Measurements from ENCODE around the gene MED27.

Gene MED27

DNA sequence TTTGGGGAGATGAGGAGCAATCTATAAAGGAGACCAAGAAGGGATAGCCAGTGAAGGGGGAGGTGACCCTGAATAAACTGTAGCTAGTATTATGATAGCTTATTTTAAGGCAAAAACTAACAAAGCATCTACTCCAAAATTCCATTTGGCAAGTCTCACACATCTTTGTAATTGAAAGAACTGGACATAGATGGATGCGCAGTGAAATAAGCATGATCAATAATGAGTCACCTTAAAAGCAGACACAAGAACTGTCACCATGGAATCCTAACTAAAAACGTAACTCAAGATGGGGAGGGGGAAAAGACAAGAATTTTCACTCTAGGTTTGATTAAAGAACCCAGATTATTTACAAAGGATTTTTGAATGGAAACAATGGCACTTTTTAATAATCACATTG, 164.5 kb downstream of the MED27 start:
- FAIRE-seq: no peak

DNA sequence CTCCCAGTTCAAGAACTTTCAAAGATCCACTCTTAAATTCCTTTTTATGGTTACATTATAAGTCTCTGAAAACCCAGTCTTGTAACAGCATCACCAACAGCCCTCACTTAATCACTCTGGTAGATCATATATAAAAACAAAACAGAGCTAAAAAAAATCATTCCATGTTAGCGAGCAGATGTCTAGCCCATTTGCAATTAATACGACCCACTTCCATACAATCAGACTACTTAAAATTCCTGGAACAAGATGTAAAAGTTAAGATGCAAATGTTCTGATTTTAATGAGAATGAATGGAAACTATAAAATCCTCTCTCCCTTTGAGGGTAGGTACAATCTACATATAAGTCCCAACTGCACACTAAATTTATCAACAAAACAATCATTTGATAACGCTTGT, 167.0 kb downstream of the MED27 start:
- no peak for FAIRE-seq

DNA sequence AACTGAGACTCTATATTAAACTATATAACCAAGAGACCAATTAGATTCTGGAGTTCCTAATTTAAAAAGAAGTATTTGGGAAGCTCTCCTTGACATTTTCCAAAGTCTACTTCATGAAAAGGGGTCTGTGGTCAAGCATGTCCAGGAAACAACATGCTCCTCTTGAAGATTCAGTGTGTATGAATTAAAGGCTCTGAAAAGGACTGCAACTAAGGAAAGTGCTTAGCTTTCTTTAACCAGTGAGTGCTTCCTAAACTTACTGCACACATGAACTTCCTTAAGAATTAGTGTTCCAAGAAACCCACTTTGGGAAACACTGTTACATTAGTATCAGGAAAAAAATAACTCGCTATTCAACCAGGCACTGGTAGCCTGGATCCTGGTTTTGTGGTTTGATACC, 167.6 kb downstream of the MED27 start:
- no peak for FAIRE-seq

DNA sequence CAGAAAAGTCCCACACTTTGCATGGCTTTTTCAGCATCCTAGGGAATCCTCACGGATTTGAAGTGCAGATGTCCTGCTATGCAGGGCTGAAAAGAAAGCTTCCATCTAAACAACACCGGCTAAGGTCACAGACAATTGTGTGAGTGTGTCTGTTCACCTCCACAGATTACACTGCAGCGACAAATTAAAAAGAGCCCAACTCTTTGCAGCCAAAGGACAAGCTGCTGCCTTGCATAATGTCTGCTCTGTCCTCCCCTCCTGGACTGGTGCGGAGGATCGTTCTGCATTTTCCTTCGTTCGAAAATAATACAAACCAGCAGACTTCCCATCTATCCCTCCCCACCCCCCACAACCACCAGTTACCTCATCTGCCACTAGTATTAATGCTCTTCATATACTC, 169.1 kb downstream of the MED27 start:
- no peak for FAIRE-seq

DNA sequence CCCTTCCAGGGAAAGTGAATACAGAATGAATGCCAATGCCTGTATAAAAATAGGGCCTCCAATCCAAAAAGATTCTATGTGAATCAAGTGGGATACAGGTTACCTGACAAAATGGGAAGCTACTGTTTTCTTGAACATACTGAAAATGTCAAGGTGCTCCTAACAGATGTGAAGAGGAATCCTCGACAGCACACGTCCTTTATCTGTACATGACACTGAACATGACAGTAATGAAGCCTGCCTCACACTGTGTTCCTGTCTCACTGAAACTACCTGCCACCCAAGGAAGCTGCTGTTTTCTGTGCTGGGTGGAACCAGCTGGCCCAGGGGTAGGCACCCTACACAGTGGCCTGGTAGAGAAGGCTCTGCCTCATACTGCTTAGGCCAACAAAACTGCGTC, 174.5 kb downstream of the MED27 start:
- FAIRE-seq: no peak

DNA sequence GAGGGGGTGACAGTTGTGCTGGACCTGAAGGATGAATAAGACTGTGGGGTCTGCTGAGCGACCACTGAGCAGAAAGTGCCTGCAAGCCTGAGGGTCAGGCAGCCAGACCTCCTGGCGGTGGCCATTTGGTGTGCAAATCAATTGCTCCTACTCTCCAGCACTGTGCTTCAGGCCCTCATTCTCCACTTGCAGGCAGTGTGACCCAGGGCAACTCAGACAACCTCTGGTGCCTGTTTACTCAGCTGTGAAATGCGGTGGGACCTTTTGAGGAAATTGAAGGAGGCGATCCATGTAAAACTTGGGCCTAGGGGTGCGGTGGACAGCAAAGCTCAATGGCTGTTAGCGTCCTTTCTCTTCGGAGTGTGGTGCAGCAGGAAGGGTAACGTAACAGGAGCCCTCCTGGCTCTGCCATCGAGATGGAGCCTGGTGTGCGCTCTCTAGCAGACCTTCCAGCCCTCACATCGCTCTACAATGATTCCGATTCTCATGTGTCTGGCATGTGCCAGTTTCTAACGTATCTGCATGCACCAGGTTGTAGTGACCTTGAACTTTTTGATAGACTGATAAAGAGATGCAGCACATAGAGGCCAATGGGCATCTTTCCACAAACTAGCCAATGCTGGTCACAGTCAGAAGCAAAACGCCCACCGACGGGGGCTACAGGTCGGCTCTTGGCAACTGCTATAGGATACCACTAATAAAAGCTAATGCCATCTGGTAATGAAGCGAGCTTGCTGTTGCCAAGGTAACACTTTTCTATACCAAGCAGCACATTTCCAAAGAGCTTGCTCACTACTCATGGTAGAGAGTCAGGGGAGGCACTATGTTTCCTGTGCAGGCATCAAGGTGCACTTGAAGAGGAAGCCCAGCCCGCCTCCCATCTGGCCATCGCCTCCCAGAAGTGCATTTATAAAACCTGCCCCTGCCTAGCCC, 180.1 kb downstream of the MED27 start:
- no peak for FAIRE-seq

DNA sequence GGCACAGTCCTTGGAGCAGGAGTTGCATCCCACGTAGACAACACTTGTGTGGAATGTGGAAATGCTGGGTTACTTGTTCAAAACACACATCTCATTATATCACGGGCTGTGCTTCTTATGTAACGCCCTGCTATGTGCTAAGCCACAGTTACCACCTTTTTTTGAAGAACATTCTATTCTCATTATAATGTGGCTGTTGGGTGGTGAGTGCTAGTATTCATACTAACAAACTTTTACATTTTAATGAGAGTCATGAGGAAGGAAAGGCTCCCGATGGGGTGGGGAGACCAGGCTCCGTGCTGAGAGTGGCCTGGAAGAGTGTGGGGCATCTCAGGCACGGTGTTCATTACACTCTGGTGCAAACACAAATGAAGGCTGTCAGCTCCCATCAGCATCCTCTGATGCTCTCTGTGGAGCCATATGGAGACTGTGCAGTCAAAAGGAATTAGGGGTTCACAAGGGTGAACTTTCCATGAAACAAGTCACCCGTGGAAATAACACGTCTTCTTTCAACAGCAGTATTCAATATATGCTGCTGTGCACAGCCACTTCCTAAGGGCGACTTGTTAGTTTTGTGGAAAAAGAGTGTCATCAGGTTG, 186.7 kb downstream of the MED27 start:
- no peak for FAIRE-seq

DNA sequence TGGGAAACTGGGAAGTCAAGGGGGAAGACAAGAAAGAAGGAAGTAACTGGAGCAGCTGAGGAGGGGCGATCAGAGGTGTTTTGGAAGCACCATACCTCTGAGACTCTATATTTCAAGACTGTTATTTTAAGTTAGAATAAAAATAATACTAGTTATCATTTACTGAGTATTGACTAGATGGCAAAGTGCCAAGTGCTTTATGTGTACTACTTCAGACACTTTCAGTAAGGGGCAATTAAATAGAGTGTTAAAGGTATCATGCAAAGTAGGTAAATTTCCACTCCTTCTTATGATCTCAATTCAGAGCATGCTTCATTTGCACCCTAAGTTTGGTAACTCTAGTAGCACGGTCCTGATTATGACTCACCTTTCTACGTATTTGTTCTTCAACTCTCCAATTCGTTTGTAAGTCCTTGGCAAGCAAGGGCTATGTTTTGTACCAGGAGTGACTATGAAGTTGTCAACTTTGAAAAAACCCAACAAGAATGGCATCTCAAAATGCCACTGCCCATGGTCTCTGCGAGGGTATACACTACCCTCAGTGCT, 187.4 kb downstream of the MED27 start:
- FAIRE-seq: no peak

DNA sequence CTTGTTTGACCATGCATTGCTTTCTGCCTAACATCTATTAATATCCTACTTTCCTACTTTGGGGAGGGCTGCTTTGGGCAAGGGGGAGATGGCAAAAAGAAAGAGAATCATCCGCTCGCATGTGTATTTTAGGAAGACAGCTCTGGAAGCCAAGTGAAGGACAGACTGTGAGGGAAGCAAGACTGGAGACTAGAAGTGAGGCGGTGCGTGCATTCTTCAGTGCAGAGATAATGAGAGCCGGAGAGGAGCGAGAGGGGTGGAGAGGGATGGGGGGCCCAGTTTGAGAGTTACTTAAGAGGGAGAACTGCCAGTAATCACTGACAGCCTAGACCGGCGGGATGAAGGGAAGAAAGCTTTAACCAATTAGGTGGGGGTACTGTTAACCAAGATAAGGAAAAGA, 188.1 kb downstream of the MED27 start:
- FAIRE-seq: no peak

DNA sequence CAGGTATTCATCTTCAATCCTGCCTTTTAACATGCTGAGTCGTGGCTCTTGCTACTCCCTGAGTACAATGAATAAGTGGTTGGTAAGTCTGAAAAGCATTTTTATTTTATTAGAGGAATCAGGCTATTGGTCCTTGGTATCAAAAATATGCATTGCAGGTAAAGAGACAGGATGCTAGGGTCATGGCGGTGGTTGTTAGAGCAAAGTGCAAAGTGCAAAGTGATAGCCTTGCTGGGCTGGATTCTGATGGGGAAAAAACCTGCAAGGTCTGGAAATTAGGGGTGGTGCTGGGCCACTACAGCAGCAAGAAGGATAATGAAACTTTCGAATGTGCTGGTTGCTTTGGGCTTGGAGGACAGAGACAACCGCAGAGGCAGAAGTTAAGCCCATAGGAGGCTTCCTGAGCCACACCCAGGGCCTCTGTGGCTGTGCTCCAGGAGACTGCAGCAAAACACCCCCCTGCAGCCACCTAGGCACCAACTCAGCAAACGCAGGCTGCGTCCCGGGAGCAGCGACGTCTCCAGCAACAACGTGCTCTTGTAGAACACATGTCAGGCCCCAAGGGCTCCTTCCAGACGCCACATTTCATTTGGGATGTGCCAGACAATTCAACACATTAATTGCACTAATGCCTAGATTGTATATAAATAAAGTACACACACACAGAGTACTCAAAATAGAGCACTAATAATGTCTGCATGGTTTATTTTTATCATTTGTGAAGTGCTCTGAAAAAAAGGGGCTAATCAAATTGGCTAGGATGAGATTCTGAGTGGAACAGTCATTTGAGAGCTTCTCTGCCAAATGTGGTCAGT, 190.0 kb downstream of the MED27 start:
- FAIRE-seq: no peak

DNA sequence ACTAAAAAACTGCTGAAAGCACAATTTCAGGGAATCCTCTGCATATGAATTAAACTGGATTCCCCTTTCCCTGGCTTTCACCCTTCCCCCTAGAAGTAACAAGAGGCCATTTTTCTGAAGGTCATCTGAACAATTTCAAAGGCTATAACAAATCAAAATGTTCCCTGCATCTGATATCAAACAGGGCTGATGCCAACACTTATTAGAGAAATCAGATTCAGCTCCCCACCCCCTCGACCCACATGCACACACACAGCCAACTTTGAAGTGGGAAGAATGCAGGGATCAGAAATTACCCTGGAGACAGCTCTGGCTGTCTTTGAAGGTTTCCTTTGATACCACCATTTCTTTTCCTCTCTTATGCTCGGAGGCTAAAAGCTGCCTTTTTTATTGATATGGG, 190.7 kb downstream of the MED27 start:
- no peak for FAIRE-seq

DNA sequence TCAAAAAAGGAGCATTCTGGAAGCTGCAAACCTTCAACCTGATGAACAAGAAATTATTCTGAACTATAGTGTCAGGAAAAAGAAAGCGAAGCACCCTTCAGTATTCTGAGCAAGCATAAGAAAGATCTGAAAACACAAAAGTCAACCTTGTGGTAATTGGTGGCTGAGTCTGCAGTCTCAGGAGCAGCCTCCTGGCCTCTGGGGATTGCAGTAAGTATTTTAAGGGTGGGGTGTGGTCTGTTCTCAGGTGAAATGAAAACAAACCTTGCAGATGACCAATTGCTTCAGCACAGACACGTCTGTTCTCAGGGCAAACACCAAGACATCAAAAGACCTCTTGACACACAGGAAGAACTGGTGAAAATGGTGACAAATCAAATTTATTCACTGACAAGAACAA, 192.0 kb downstream of the MED27 start:
- no peak for FAIRE-seq

DNA sequence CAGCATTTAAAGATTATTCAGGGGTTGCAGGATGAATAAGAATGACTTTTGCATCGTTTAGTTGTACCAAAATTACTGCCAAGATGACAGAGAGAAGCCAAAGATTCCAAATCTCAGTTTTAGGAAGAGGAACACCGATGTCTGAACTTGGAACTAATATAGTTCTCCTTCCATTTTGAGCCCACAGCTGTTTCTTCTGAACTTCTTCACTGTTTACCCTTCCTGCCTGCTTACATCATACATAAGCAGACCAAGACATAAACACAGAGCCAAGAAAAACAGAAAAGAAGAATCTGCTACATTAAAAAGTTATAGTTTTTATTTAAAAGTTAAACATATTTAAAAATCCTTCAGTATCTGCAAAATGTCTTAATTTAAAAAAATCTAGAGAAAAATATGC, 192.8 kb downstream of the MED27 start:
- no peak for FAIRE-seq

DNA sequence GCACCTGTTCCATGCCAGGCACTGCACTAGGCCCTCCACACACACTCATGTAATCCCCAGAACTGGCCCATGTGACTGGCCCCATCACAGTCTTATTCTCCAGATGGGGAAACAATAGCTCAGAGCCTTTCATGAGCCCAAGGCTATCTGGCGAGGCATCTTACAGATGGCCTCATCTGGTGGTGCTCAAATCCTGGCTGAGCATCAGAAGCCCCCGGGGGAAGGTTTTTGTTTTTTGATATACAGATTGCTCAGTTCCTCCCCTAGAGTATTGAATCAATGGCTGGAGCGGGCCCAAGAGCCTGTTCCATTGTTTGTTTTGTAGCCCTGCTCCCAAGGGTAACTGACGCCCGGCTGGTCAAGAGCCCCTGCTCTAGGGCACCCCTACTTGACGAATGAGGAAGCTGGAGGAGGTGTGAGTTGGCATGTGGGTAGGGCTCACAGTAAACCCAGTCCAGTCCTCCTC, 194.5 kb downstream of the MED27 start:
- FAIRE-seq: no peak

DNA sequence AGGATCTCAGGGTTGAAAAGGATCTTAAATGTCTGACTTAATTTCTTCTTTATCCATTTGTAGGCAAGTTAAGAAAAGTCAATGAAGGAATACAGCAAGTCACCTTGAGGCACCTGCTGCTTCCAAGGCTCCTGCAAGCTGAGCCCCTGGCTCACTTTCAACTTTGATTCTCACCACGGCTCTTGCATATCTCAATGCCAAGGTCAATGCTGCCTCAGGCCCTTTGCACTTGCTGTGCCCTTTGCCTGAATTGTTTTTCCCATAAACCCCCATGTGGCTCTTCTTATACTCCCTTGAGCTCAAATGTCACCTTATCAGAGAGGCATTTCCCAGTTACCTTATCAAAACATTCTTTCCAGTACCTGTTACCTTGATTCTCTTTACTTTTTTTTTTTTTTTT, 195.4 kb downstream of the MED27 start:
- FAIRE-seq: no peak

DNA sequence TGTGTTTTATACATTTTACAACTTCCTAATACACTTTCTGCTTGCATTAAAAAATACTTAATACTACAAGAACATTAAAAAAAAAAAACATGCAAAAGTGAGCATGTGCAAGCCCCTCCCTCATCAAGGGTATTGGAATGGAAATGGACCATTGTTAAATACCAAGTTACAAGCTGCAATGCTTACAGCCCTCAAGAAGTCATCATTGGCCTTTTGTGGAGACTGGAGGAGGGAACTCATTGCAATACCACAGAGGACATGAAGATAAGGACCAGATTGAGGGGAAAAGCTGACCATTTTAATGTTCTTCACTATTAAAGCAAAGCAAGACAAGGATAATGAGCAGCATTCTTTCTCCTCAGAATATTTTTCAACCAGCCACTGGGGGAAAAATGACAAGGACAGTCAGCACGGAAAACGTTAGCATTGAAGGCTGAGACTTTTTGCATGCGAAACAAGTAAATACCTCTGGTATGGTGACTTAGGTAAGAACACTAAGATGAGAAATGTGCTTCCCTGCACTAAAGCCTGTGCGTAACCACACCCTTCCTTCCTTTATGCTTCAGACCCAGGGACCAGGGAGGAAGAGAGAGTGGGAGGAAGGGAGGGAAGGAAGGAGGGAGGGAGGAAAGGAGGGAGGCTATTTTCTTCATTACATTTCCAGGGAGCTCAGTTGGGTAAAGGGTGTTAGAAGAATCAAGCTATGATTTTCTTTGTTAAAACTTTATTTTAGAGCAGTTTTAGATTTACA, 198.7 kb downstream of the MED27 start:
- FAIRE-seq: no peak

DNA sequence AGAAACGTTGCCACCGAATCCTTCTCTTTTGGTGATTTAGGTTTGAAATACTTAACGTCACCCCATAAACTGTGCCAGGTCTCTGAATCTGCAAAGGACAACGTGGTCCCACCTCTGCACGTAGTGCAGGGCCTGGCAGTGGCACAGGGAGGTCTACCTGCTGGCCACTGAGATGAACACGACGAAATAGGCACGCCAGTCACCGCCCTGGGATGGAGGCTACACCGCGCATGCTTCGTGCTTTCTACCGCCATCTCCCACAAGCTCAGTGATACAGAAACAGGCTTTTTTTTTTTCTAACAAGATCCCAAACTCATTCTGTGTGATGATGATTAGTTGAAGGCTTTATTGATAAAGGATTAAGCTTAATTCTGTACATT, 199.8 kb downstream of the MED27 start:
- FAIRE-seq: no peak

DNA sequence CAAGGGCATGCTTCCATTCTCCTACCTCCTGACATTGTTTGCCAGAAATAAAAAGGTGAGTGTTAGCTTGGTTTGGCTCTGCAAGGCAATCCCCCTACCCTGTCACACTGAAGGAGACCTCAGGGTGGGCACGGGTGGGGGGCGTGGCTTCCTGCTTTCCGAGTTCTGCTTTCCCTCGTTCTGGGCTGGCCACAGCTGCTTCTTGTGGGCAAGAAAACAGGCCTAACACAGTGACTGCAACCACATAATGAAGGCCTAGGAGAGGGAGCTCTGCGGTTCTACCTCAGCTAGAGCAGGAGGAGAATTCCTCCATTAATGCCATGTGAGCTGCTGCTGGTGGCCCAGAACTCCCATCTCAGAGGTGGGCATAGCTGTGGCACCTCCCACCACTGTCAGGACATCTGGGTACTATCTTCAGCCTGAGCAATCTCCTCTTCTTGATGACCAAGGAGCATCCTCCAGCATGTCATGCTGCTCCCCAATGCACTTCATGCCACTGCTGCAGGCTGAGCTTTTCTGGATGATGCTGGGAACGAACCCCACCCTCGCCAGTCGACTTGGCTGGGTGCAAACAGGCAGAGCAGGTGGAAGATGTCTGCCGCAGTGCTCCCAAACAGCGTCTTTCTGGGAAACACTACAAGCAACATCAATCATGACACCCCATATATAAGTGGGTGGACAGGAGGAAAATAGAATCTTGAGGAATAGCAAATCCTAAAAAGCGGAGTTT, 200.3 kb downstream of the MED27 start:
- FAIRE-seq: no peak

DNA sequence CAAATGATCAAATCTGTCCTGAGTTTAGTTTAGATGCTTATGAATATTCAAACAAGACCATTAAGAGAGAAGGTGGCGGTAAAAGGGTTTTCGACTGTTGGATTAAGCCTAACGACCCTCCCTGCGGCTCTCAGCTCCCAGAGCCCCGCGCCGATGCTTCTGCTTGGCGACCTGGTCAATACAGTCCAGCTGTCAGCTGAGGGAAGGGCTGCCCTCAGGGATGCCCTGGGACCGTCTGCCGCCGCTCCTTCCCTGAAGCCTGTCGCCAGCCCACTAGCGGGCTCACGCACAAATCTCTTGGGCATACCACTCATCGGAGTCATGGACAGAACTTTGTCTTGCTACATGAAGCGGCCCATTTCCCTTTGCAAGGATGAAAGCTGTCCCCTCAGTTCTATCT, 203.2 kb downstream of the MED27 start:
- FAIRE-seq: no peak

DNA sequence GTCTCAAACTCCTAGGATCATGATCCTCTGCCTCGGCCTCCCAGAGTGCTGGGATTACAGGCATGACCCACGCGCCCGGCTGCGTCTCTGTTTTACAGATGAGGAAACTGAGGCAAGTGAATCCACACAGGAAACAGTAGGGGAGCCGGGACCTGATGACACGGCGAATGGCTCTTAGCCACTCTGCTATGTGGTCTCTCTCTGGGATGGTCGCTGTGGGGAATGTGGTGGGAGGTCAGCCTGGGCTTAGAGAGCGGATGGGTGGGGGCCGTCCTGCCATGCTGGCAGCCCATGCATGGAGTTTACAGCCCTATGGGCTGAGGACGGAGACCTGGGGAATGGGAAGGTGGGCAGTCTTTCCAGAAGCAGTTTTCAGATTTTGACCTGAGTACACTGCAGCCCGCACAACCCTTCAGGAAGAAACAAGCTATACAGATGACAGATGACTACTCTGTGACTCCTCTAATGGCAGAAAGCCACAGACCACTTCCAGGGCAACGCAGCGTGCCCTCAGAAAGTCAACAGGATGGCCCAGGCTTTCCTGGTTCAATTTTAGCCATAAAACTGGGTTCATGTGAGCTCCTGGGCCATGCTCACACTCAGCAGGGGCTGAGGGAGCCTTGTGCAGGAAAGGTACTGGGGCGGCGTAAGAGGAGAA, 203.7 kb downstream of the MED27 start:
- no peak for FAIRE-seq

DNA sequence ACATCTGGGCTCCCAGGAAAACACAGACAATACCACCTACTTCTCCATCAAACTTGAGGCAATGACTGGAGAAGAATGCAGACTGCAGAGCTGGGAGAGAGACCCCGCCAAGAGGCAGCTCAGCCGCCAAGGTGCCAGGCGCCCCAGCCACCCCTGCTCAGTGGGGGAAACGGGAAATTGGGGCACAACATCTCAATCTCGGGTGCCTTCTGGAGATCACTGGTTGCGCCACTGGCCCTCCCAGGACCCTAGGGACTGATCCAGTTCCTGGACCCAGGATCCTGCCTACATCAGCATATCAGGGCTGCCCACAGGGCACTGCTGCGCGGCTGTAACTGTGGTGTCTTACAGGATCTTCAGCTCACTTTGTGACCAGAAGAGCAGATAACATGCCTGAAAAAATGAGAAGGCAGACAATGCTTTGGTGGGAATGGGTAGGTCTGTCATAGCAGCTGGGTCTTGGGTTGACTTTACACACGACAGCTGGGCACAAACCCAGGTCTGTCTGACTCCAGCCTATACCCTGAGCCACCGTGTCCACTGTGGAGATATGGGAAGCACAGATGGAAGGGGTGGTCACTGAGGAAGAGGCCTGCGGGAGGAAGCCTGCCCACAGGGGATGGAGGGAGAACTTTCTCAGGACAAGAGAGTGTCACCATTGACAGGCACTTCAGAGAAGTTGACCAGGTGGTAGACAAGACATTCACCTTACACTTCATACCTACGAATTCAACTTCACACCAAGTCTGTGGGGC, 204.6 kb downstream of the MED27 start:
- no peak for FAIRE-seq

All from islet of Langerhans (tissue), 1 donor.